NCI-H2107 treated with DMSO at 0.1 percent for 48 hours (cell line): ENCODE results near the gene NGDN.
"Not testable (repeated sequence)": the region's sequence is repeated elsewhere in the genome, so short reads cannot be mapped to it uniquely, and the experiment has no call there.

Source experiments
- DNase-seq: peaks from one replicate; lab custom pipeline; 2025; ENCODE audit not compliant: unreplicated experiment; lab: John Stamatoyannopoulos, UW

NGDN gene

DNA sequence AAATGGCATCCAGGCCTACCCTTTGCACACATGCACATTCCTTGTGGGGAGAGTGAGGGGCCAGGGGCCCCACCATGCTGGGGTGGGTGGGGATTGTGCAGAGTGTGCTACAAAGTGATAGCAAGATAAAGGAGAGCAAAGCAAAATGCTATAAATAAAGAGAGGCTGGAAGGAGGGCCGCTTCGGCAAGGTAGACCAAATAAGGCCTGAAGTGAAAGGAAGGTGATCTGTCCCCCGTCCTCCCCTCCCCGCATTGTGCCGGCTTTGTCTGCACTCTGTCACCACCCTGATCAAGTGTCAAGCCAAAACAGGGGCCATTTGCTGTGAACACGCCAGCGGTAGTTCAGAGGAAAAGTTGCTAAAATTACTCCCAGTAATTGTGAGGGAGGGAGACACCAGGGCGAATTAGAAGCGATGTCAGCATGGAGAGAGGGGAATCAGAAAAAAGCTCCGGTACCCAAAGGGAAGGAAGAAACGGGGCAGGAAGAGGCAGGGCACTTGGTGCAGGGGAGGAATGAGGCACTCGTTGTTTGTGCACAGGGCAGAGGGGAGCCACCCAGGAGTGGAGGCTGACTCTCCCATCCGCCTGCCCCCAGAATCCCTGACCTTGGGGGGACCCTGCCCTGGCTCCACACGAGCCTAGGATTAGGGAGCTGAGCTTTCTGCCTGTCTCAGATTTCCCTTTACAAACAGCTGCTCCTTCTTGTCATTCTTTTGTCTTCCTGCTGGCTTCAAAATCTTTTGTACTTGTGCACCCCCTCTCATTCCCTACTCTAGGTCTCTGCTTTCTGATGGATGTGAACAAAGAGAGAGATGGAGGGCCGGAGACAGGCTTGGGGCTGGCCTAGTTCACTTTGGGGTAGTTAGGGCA is 31.2 kb upstream of the NGDN start:
- peak; percentile 88 for DNase-seq

DNA sequence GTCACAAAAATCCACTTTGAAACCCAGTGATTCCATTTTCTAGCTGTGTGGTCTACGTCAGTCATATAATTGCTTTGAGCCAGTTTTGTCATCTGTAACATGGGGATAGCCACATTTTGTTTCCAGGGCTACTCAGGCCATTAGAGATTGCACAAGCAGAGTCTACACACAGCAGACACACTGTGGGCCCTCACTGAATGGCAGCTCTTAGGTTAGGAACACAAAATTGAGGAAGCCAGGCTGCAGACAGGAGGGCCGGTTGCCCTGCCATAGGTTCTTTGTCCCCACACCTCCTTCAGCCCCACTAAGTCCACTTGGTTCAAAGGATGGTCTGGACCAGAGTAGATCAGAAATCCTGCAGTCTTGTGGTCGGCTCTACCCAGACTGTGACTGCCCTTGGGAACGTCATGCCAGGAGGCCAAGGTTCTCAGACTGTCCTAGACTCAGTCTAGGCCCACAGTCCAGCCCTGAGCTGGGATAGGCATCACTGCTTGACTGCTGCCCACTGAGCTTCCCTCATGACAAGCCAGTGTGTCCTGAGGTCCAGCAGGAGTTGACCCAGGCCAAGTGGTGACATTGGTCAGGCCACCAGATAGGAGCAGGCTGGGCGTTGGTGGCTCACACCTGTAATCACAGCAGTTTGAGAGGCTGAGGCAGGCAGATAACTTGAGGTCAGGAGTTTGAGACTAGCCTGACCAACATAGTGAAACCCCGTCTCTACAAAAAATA is 30.2 kb upstream of the NGDN start:
- no peak for DNase-seq

DNA sequence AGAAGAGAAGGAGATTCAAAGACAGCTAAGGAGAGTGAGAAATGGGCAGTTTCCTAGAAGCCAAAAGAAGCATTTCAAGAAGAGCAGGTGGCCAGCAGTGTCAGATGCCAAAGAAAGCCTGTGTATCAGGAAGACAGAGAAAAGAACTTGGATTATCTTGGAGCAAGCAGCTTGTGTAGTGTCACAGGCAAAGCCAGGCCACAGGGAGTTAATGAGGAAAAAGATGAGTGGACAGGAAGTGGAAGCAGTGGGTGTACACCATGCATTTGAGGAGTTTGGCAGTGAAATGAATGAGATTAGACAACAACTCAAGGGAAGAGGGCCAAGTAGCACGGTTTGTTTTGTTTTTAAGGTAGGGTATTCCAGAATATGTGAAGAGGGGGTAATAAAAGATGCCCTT is 28.4 kb upstream of the NGDN start:
- no peak for DNase-seq

DNA sequence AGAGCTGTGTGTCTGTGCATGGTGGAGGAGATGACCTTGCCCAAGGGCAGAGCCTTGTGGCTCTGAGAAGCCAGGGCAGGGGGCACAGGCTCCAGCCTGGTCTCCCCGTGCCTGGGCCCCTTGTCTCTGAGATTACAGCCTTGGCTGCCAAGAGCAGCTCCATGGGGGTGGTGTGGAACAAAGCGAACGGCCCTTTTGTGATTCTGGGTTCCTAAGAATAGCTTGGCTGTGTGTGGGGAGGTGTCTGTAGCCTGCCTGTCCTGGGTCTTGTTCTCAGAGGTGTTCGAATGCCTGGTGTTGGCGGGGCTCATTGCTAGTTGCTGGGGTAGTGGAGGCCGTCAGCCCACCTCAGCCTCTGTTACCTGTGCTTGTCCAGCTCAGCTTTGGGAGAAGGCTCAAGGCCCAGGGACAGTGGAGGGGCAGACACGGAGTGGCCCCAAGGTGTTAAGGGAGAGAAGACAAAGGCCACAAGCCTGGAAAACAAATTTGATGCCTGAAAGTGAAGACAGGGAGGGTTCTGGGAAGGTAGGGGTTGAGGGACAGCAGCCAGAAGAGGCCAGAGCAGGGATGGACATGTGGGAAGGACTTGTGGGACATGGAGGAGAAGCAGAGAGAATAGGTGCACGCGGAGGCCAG is 26.7 kb upstream of the NGDN start:
- no peak for DNase-seq

DNA sequence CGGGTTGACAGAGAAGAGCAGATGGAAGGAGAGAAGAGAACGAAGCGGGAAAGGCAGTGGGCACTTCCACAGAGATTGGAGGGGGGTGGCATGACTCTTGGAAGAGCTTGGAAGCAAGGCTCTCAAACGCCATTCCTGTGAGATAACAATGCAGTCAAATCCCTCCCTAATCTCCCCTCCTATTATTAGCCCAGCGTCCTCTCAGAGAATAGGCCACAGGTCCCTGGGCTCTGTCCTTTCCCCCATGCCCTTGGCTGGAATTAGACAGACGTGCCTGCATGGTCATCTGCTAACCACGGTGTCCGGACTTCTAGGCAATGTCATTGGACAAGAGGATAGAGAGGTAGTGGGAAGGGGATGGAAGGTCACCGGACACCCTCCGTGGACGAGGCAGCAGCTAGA is 26.1 kb upstream of the NGDN start:
- DNase-seq, result no peak

DNA sequence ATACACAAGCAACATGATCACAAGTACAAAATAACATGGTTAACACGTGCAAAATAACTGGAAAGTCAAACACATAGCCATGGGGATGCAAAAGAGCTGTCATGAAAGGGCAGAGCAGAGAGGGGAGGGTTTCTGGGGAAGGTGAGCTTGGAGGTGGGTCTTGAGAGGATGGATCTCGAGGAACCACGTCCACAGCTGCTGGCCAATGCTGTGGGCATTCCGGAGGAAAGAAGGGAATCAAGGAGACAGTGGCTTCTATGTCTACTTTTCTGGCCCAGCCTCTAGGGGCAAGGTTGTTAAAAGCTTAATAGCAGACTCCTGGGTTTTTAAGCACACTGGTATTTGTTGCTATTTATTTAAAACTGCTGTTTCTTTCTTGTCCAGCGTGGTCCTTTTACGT is 25.6 kb upstream of the NGDN start:
- no peak for DNase-seq

DNA sequence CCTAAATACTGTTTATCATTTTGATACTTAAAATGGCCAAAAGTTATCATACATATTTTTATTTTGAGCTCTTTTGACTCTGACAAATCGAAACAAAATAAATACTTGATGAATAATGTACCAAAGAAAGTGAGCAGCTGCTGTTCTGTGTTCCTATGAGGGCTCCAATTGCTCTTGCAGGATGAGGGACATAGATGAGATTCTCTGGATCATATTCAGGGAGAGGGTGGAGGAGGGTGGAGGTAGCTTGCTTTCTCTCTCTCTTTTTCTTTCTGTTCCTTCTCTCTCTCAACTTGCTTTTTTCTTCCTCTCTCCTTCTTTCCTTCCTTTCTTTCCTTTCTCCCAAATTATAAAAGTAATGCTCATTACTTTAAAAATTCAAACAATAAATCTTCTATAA is 25.2 kb upstream of the NGDN start:
- no peak for DNase-seq

DNA sequence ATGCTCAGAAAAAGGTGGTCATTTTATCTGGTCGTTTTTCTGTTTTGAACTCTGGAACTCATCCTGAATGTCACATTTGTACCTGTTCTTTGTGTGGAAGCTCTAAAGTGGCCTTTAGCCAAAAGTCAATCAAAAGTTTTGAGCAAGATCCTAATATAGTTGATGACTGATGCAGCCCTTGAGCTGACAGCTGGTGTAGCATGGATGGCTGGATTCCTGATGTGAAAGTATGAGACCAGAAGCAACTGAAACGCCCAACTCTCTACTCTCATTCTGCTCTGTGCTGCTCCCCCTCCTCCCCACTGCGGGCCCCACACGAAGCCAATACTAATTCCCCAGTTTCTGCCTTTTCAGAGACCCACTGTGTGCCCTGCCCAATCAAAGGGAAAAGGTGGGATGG is 23.7 kb upstream of the NGDN start:
- no peak for DNase-seq

DNA sequence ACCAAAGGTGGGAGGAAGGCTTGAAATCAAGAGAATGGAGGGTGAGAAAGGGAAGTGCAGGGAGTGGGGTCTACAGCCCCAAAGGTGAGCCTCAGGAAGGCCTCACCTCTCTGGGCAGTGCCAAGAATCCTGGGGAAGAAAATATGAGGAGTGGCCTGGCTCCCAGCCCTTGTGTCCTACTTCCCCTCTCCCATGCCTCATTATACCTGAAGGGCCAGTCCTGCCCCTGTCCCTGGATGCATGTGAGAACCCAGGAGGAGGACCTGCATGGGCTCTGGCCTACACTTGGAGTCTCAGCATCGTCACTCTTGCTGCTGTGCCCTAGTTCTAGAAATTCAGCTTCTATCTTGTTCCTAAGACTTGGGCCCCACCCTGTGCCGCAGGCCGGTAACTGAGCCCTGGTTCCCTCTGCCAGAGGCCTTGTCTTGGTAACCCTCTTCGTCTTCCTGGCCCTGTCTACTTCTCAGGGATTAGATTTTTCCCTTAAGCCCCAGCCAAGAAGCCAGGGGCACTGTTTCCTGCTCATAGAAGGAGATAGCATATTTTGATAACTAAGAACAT is 23.1 kb upstream of the NGDN start:
- no peak for DNase-seq

DNA sequence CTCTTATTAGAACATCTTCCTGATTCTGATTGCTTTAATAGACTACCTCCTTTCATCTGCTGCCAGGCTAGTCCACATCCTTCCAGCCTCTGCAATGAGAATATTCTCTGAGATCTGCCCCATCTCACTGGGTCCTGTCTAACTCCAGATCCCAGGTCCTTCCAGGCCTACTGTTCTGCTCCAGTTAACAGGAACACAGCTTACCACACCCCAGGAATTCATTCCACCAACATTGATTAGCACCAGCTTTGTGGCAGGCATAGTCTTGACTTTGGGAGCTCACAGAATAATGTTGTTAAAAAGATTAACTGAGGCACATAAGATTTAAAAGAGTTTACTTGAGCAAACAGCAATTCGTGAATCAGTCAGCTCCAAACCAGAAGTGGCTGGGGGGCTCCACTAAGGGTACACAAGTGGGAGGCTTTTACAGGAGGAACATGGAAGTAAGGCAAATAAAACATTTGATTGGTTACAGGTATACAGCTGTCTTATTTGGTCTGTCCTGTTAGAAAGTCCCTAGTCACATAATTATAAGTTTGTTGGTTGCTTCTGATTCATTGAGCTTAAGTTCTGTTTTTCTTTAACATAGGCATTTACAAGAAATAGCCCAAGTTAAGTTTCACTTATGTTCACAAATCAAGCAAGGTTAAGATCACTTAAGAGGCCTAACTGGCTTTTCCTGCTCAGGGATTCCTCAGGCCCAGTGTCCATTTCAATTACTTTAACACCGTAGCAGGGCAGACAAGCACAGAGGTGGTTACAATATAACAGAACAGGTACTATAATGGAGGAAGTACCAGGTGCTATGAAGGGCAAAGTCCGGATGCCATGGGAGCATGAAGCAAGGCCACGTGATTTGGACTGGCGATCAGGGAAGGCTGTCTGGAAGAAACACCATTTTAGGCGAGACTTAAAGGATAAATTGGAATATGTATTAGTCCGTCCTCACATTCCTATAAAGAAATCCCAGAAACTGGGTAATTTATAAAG is 21.8 kb upstream of the NGDN start:
- DNase-seq, result no peak

DNA sequence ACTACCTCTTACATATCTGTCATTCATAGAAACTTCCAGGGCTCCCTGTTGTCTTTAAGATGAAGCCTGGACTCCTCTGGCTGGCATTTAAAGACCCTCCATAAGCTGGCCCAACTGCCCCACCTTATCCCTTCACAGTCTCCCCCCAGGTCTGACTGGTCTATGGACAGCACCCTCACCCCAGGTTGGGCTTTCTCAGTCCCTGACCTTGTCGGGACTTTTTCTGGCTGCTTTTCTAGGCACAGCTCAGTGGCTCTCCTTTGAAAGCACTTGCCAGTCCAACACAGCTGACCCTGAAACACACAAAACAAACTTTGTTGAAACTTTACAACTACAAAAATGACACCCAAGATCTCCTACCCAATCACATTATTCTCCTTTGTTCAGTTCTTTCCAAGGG is 20.2 kb upstream of the NGDN start:
- no peak for DNase-seq

DNA sequence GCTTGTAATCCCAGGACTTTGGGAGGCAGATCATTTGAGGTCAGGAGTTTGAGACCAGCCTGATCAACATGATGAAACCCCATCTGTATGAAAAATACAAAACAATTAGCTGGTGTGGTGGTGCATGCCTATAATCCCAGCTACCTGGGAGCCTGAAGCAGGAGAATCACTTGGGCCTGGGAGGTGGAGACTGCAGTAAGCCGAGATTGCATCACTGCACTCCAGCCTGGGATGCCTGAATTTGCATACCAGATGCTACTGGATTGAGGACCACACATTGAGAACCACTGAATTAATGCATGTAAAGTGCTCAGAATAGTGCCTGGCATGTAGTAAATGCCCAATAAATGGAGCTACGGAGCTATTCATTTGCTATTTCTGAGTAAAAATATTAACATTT is 19.1 kb upstream of the NGDN start:
- DNase-seq, result no peak

DNA sequence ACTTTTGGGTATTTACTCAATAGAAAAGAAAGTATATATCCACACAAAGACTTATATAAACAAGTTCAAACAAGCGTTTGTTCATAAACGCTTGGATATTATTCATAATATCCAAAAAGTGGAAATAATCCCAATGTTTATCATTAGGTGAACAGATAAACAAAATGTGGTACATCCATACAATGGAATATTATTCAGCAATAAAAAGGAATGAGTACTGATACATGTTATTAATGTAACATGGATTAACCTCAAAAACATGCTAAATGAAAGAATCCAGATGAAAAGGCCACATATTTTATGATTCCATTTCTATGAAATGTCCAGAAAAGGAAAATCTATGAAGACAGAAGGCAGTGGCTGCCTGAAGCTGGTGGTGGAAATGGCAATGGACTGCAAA is 17.3 kb upstream of the NGDN start:
- no peak for DNase-seq

DNA sequence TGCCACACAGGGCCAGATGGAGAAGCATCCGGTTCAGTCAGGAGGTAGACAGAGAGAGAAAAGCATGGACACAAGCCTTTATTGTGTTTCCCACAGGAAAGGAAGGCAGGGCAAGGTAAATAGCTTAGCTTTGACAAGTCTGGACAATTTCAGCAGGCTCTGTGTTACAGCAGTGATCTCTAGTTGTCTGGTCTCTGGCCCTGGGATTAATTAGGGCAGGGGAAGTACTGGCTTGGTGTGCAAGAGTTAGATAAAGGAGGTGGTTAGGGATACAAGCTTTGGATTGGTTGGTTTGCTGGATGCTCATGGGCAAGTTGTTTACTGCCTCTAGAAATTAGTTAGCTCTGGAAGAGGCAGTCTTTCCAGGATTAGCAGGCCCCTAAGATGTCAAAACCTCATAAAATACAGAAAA is 15.1 kb upstream of the NGDN start:
- DNase-seq, result no peak

DNA sequence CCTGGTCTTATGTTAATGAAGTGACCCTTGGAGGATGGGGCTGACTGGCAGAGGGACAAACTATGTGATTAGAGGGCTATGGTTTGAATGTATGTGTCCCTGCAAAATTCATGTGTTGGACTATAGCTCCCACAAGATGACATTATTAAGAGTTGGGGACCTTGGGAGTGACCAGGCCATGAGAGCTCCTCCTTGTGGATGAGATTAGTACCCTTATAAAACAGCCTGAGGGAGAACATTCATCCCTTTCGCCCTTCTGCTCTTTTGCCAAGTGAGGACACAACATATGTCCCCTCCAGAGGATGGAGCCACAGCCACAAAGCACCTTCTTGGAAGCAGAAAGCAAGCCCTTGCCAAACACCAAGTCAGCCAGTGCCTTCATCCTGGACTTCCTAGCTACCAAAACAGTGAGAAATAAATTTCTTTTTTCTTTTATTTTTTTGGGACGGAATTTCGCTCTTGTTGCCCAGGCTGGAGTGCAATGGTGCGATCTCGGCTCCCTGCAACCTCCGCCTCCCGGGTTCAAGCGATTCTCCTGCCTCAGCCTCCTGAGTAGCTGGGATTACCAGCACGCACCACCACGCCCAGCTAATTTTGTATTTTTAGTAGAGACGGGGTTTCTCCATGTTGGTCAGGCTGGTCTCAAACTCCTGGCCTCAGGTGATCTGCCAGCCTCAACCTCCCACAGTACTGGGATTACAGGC is 12.5 kb upstream of the NGDN start:
- not testable (repeated sequence) for DNase-seq

DNA sequence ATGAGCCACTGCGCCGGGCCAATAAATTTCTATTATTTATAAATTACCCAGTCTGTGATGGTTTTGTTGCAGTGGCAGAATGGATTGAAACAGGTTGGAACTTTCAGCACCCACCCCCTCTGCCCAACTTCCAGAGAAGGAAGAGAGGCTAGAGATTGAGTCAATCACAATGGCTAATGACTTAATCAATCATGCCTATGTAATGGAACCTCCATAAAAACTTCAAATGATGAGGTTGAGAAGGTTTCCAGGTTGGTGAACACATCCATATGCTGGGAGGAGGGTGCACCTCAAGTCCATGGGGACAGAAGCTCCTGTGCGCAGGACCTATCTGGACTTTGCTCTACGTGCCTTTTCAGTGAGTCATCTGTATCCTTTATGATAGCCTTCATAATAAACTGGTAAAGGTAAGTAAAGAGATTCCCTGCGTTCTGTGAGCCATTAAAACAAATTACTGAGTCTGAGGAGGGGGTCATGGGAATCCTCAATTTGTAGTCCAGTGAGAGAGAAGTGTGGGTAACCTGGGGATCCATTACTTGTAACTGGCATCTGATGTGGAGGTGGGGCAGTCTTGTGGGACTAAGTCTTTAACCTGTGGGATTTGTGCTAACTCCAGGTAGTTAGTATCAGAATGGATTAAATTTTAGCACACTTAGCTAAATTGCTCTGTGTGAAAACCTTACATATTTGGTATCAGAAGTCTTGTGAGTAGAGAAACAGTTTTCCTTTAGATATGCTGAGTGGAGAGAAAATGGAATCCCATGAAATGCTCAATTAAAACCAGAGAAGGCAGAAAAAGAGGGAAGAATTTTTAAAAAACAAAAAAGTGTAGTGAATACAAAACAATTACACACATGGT is 11.7 kb upstream of the NGDN start:
- DNase-seq, result no peak

DNA sequence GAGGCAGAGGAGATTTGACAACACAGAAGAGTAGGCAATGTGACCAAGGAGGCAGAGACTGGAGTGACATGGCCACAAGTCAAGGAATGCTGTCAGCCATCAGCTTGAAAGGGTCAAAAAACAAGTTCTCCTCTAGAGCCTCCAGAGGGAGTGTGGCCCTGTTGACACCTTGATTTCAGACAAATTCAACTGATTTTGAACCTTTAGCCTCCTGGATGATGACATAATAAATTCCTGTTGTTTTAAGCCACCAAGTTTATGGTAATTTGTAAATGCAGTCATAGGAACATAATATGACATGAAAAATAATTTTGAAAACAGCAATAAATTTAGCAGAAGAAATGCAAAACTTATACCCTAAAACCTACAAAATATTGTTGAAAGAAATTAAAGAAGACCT is 8.5 kb upstream of the NGDN start:
- no peak for DNase-seq

DNA sequence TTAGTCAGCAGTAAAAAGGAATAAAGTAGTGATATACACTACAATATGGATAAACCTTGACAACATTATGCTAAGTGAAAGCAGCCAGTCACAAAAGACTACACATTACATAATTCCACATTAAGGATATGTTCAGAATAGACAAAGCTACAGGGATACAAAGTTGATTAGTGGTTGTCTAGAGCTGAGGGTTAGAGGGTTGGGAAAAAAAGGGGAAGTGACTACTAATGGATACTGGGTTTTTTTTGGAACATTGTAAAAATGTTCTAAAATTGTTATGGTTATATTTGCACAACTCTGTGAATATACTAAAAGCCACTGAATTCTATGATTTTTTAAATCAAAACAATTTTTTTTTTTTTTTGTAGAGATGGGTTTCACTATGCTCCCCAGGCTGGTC is 4.8 kb upstream of the NGDN start:
- no peak for DNase-seq

DNA sequence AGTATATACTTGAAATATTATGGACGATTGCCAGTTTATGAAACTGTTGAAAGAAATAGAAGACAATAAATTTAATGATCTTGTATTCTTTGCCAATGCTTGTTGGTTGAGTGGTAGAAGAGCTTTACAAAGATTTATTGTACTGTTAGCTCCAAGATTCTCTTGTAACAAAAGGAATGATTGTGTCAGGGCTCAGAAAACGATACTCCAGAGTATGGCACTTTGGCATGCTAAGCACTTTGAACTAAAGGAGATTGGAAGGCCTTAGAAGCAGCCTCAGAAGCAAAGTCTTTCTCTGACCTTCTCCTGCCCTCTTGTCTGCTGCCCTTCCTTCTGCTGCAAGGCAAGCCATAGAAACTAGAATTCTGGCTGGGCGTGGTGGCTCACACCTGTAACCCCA is 4.2 kb upstream of the NGDN start:
- no peak for DNase-seq
